ENCODE data around the gene AUP1.

The AUP1 gene

DNA sequence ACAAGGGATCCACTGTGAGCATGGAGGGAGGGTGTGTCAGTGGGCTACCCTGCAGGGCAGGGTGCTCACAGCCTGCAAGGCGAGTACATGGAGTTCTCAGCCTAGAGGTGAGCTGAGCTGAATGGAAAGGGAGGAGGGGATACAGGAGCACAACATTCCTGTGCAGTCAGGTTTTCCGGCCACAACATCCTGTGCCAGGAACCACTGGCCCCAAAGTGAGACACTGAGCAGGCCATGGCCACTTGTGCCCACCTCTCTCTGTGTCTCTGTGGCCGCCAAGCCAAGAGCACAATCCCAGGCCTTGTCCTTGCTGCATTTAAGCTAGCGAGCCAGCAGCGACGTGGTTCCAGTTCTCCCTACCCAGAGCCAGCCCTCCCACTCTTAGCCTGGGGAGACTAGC is 31.1 kb upstream of the AUP1 start:
- Histone ChIP-seq H3K9me2 (replicated peaks; ENCODE audit: control insufficient read depth, low read length) (no peaks in the 10 kb centered on the region), H3K9me3 (ENCODE audit: control insufficient read depth, insufficient read depth, low read length) (no peaks in the 10 kb centered on the region), H3K36me3 (ENCODE audit: control insufficient read depth, low read length) (peaks cover 13% of the 10 kb centered on the region), H3K4me3 (ENCODE audit: low read length) (no peak overlapping the region), H4K20me1 (ENCODE audit: control insufficient read depth, insufficient read depth, low read depth, low read length) (no peaks in the 10 kb centered on the region; the same call in 1 of the 2 replicates), H3K4me2 (ENCODE audit: low read length) (no peak overlapping the region), H3K4me1 (ENCODE audit: control insufficient read depth, low read length) (peaks cover 4% of the 10 kb centered on the region), H3F3A (ENCODE audit: control insufficient read depth, insufficient read depth) (no peaks in the 10 kb centered on the region), H3K27ac (ENCODE audit: low read depth, low read length) (no peak overlapping the region), H3K79me2 (ENCODE audit: control insufficient read depth, low read length) (peaks cover 7% of the 10 kb centered on the region), H3K27me3 (ENCODE audit: control insufficient read depth, low read length) (peaks cover 21% of the 10 kb centered on the region)
- TF ChIP-seq EZH2phosphoT487 (IDR thresholded peaks at IDR 0.05; ENCODE audit: borderline replicate concordance, low read length): no peak
- TF ChIP-seq, protein P1, sequence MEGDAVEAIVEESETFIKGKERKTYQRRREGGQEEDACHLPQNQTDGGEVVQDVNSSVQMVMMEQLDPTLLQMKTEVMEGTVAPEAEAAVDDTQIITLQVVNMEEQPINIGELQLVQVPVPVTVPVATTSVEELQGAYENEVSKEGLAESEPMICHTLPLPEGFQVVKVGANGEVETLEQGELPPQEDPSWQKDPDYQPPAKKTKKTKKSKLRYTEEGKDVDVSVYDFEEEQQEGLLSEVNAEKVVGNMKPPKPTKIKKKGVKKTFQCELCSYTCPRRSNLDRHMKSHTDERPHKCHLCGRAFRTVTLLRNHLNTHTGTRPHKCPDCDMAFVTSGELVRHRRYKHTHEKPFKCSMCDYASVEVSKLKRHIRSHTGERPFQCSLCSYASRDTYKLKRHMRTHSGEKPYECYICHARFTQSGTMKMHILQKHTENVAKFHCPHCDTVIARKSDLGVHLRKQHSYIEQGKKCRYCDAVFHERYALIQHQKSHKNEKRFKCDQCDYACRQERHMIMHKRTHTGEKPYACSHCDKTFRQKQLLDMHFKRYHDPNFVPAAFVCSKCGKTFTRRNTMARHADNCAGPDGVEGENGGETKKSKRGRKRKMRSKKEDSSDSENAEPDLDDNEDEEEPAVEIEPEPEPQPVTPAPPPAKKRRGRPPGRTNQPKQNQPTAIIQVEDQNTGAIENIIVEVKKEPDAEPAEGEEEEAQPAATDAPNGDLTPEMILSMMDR (IDR thresholded peaks at IDR 0.05; ENCODE audit: low read depth, low read length, poor library complexity, severe bottlenecking): no peak

DNA sequence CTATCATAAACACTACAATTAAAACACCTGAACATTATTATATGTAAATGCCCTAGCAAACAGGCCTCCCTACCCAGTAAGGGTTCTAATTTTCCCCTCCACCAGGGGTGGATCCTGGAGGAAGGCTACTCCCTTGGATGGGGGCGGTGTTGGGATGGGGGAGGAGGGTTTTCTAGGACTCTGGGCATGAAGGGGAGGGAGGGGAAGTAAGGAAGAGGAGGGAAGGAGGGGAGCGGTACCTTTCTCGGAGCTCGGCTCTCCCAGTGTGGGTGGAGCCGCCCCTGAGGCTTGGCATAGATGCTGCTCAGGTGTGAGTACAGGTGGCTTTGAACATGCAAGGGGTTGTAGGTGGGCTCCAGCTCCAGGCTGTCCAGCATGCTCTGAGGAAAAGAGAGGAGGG is 30.4 kb upstream of the AUP1 start:
- Histone ChIP-seq H3K27me3 (ENCODE audit: control insufficient read depth, low read length) (peaks cover 21% of the 10 kb centered on the region), H3K4me2 (ENCODE audit: low read length) (no peak overlapping the region)

DNA sequence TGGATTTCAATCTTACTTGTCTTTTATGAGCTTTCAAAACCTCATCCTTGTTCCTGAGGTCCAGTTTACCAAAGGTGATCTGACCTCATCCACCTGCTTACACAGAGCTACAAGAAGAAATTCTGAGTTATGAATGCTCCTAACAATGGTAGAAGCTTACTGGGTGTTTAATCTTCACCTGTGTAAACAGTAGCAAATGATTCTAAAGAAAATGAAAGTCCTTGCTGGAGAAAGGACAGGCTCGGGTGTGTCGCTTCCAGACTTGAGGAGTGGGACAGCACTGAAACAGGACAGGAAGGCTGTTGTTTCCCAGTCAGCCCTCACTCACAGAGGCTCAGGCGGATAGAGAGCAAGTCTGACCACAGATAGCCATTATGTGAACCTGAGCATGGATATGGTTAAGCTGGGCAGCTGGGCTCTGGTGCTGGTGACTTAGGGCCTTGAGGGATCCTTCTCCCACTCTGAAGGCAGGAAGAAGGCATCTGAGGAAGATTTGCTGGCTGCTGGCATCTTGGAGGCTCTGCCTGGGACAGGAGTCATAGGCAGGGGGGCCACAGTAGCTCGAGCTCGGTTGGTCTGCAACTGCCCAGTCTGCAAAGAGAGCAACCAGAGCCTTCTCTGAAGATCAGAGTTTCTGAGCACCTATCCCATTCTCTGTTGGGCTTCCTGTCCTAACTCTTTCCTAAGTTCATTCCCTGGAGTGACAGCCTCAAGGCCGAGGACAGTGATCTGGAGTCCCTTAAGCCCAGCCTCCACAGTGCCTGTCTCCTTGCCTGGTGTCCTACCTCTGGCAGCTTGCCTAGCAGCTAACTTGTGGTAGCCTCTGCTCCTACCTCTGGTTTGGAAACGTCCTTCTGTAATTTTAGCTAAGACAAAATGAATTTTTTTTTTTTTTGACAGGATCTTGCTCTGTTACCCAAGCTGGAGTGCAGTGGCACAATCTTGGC is 29.1 kb upstream of the AUP1 start:
- Histone ChIP-seq H3K9me2 (replicated peaks; ENCODE audit: control insufficient read depth, low read length) (no peaks in the 10 kb centered on the region), H3K4me2 (ENCODE audit: low read length) (no peak overlapping the region), H3K79me2 (ENCODE audit: control insufficient read depth, low read length) (peaks cover 17% of the 10 kb centered on the region), H3F3A (ENCODE audit: control insufficient read depth, insufficient read depth) (no peaks in the 10 kb centered on the region), H4K20me1 (ENCODE audit: control insufficient read depth, insufficient read depth, low read depth, low read length) (no peaks in the 10 kb centered on the region; the same call in 1 of the 2 replicates), H3K27me3 (ENCODE audit: control insufficient read depth, low read length) (peaks cover 17% of the 10 kb centered on the region), H3K27ac (ENCODE audit: low read depth, low read length) (no peak overlapping the region), H3K9me3 (ENCODE audit: control insufficient read depth, insufficient read depth, low read length) (no peaks in the 10 kb centered on the region), H3K4me1 (ENCODE audit: control insufficient read depth, low read length) (peaks cover 14% of the 10 kb centered on the region), H3K4me3 (ENCODE audit: low read length) (no peak overlapping the region), H3K36me3 (ENCODE audit: control insufficient read depth, low read length) (peaks cover 13% of the 10 kb centered on the region)
- no peak for TF ChIP-seq EZH2phosphoT487 (IDR thresholded peaks at IDR 0.05; ENCODE audit: borderline replicate concordance, low read length)
- TF ChIP-seq, protein P1 (IDR thresholded peaks at IDR 0.05; ENCODE audit: low read depth, low read length, poor library complexity, severe bottlenecking): no peak

More for the DNA sequence above, 30.4 kb upstream of the AUP1 start:
- no peak overlapping the region for H3K4me3 ChIP-seq (ENCODE audit: low read length)
- H3K9me3 ChIP-seq (ENCODE audit: control insufficient read depth, insufficient read depth, low read length): no peaks in the 10 kb centered on the region
- peaks cover 9% of the 10 kb centered on the region for H3K4me1 ChIP-seq (ENCODE audit: control insufficient read depth, low read length)
- no peaks in the 10 kb centered on the region for H3K9me2 ChIP-seq (replicated peaks; ENCODE audit: control insufficient read depth, low read length)
- H3K27ac ChIP-seq (ENCODE audit: low read depth, low read length): no peak overlapping the region
- TF ChIP-seq, protein P1 (IDR thresholded peaks at IDR 0.05; ENCODE audit: low read depth, low read length, poor library complexity, severe bottlenecking): no peak
- no peak for TF ChIP-seq EZH2phosphoT487 (IDR thresholded peaks at IDR 0.05; ENCODE audit: borderline replicate concordance, low read length)
- H3F3A ChIP-seq (ENCODE audit: control insufficient read depth, insufficient read depth): no peaks in the 10 kb centered on the region
- peaks cover 13% of the 10 kb centered on the region for H3K79me2 ChIP-seq (ENCODE audit: control insufficient read depth, low read length)
- H3K36me3 ChIP-seq (ENCODE audit: control insufficient read depth, low read length): peaks cover 13% of the 10 kb centered on the region
- no peaks in the 10 kb centered on the region; the same call in 1 of the 2 replicates for H4K20me1 ChIP-seq (ENCODE audit: control insufficient read depth, insufficient read depth, low read depth, low read length)
